K562 (cell line): ENCODE measurements around the gene ESRRB. TPM values are rescaled to one million over a fixed set of nuclear protein-coding genes. Genes with fewer than 3 reads are reported as not detected.

Experiments used
- ATAC-seq: fragments of 200-7000 bp; cut with Tn5 transposase; 3 replicates; pipeline ENCODE4 v1.9.1; 2020; ENCODE audit warnings: moderate library complexity
- BruUV-seq: library from RNA; stranded (reverse); fragments of 400-500 nt; replicated peaks from 2 replicates; lab custom pipeline; 2021; lab: Mats Ljungman, UMichigan
- CTCF ChIA-PET: fragments of 300-600 bp; formaldehyde crosslinking; extraction: SDS; loops from one replicate; lab custom pipeline; 2021; ENCODE audit warnings: low intra/inter-chr PET ratio; lab: Yijun Ruan, JAX
- POLR2A ChIA-PET: fragments of 300-600, 350-650 bp; sonication (Branson Sonifier 250); formaldehyde crosslinking; extraction: SDS; loops from one replicate; lab custom pipeline; 2021; ENCODE audit warnings: antibody characterized with exemption, inconsistent platforms; lab: Yijun Ruan, JAX
- DNase-seq, 4 experiments: peaks; one replicate each; pipeline versions ENCODE4 v3.0.0 to v3.0.0-alpha.2; 2011 to 2018; ENCODE audit warnings: low spot score in 3 of 4, mixed read lengths in 3 of 4; ENCODE audit errors: extremely low read depth in 1 of 4
- FAIRE-seq: peaks from 2 replicates; lab custom pipeline; 2011; peaks lifted over from hg19 to GRCh38; lab: Jason Lieb, UNC
- H2AFZ ChIP-seq: 2 replicates; pipeline ENCODE4 v1.6.0; 2011; ENCODE audit warnings: low read depth, low read length, control low read depth, inconsistent platforms
- H3K27ac ChIP-seq: fragments of 200-600 bp; 3 replicates; pipeline ENCODE4 v1.8.0; 2011; ENCODE audit warnings: low read depth, mild to moderate bottlenecking, control low read depth, inconsistent platforms, low read length, moderate library complexity, mixed read lengths; ENCODE audit errors: extremely low read depth
- H3K27me3 ChIP-seq, 2 experiments: fragments of 300-600 bp in 1 of 2; 2 replicates in 1 of 2; 3 replicates in 1 of 2; pipeline versions ENCODE4 v1.6.0 to v1.8.0; 2011; ENCODE audit warnings: inconsistent platforms in 2 of 2, low read length in 2 of 2, mild to moderate bottlenecking in 1 of 2, mixed read lengths in 1 of 2, moderate library complexity in 1 of 2; ENCODE audit not compliant: control insufficient read depth in 2 of 2, insufficient read depth in 2 of 2
- H3K36me3 ChIP-seq: fragments of 300-600 bp; 3 replicates; pipeline ENCODE4 v1.8.0; 2011; ENCODE audit warnings: mild to moderate bottlenecking, low read length, inconsistent platforms; ENCODE audit not compliant: control insufficient read depth, insufficient read depth
- H3K4me1 ChIP-seq, 2 experiments: fragments of 200-600 bp in 1 of 2; replicated peaks in 1 of 2; 2 replicates in 1 of 2; 3 replicates in 1 of 2; pipeline versions ENCODE4 v1.5.1 to v1.8.0; 2011; ENCODE audit warnings: inconsistent platforms in 2 of 2, low read length in 2 of 2, mild to moderate bottlenecking in 1 of 2, mixed read lengths in 1 of 2, moderate library complexity in 1 of 2; ENCODE audit not compliant: control insufficient read depth in 2 of 2, insufficient read depth in 2 of 2
- H3K4me2 ChIP-seq: 2 replicates; pipeline ENCODE4 v1.6.1; 2011; ENCODE audit warnings: low read length, control low read depth, inconsistent platforms, mixed read lengths; ENCODE audit not compliant: insufficient read depth
- H3K4me3 ChIP-seq: fragments of 200-600 bp; sonication (generic), shearing (Covaris generic); 2 replicates; pipeline ENCODE4 v1.5.1; 2016; ENCODE audit warnings: control low read depth, inconsistent platforms
- H3K79me2 ChIP-seq: fragments of 200-600 bp; 3 replicates; pipeline ENCODE4 v1.8.0; 2011; ENCODE audit warnings: low read length, inconsistent platforms; ENCODE audit not compliant: control insufficient read depth, insufficient read depth
- H3K9ac ChIP-seq, 2 experiments: 2 replicates each; pipeline versions ENCODE4 v1.6.0 to v1.6.1; 2011; ENCODE audit warnings: low read depth in 2 of 2, low read length in 2 of 2, control low read depth in 1 of 2, inconsistent platforms in 1 of 2, mild to moderate bottlenecking in 1 of 2, mixed read lengths in 1 of 2; ENCODE audit not compliant: insufficient read depth in 1 of 2
- H3K9me1 ChIP-seq: one replicate; pipeline ENCODE4 v1.6.0; 2011; ENCODE audit warnings: inconsistent platforms, mild to moderate bottlenecking, low read length, moderate library complexity; ENCODE audit not compliant: control insufficient read depth, insufficient read depth
- H3K9me3 ChIP-seq: replicated peaks from 2 replicates; pipeline ENCODE4 v1.5.1; 2011; ENCODE audit warnings: low read depth, low read length, inconsistent platforms; ENCODE audit not compliant: control insufficient read depth, insufficient read depth
- H4K20me1 ChIP-seq: replicated peaks from 2 replicates; pipeline ENCODE4 v1.6.1; 2011; ENCODE audit warnings: low read length, inconsistent platforms, mixed read lengths; ENCODE audit not compliant: control insufficient read depth, insufficient read depth
- CHD2 ChIP-seq: IDR thresholded peaks from 2 replicates; pipeline ENCODE4 v1.6.1; 2011; ENCODE audit warnings: low read depth, low read length
- CTCF ChIP-seq, 3 experiments: IDR thresholded peaks in 2 of 3; conservative IDR thresholded peaks in 1 of 3; 2 replicates each; pipeline ENCODE4 v1.5.1; 2011 to 2012; ENCODE audit warnings: low read length in 3 of 3, mild to moderate bottlenecking in 3 of 3, control low read depth in 2 of 3, improper control_type of control experiment in 1 of 3, inconsistent platforms in 1 of 3, low read depth in 1 of 3, mixed read lengths in 1 of 3, moderate library complexity in 1 of 3; ENCODE audit not compliant: insufficient read depth in 2 of 3
- GATA2 ChIP-seq: sonication (generic); formaldehyde crosslinking; IDR thresholded peaks from 2 replicates; pipeline ENCODE4 v1.4.0; 2020; ENCODE audit warnings: mild to moderate bottlenecking, missing genetic modification reagents
- HDGF ChIP-seq: fragments of 450-650 bp; IDR thresholded peaks from 2 replicates; pipeline ENCODE4 v1.6.1; 2016
- PCBP1 ChIP-seq: fragments of 200-400 bp; formaldehyde crosslinking; IDR thresholded peaks from 2 replicates; pipeline ENCODE4 v1.6.1; 2018; ENCODE audit warnings: mild to moderate bottlenecking, low read depth, low read length; ENCODE audit not compliant: poor library complexity, severe bottlenecking
- TEAD1 ChIP-seq, 2 experiments: fragments of 450-650 bp in 1 of 2; sonication (generic) in 1 of 2; formaldehyde crosslinking; IDR thresholded peaks; 2 replicates each; pipeline versions ENCODE4 v1.4.0 to v1.8.0; 2020 to 2022; ENCODE audit warnings: mild to moderate bottlenecking in 2 of 2, missing genetic modification reagents in 1 of 2
- ZNF232 ChIP-seq: sonication (generic); formaldehyde crosslinking; IDR thresholded peaks from 2 replicates; pipeline ENCODE4 v1.8.0; 2022; ENCODE audit warnings: mild to moderate bottlenecking, missing genetic modification reagents
- WGBS: fragments of 100-300 bp; shearing (Covaris generic); methylation state at CpG from one replicate; pipeline ENCODE4 v1.1.6; 2016; ENCODE audit warnings: low coverage, mixed read lengths; ENCODE audit not compliant: insufficient coverage; ENCODE audit errors: missing lambda C conversion rate; 5-methylcytosine and 5-hydroxymethylcytosine counted together
- in situ Hi-C: fragments of 300-500 bp; cut with MboI; formaldehyde crosslinking; loops from 4 replicates; pipeline ENCODE4 v1.15.0; 2018; ENCODE audit warnings: inconsistent platforms, mixed read lengths
- intact Hi-C: fragments of 100-400 bp; cut with micrococcal nuclease; formaldehyde crosslinking; loops from 2 replicates; pipeline ENCODE4 v1.14.2; 2022
- polyA plus RNA-seq, 8 experiments: library from polyadenylated mRNA; depleted of rRNA in 4 of 8; stranded (reverse) in 5 of 8; unstranded in 3 of 8; fragments of >200 nt; fragmentation: Nextera tagmentation in 2 of 8; fragmentation: Illumina TruSeq in 1 of 8; extraction: Ambion mirVana in 2 of 8; extraction: Trizol in 1 of 8; gene quantifications; 2 replicates each; pipeline versions ENCODE4 v1.2.1 to v1.2.3, GENCODE V29; 2011 to 2014; ENCODE audit warnings: inconsistent platforms in 1 of 8, missing spikeins in 1 of 8
- total RNA-seq, 7 experiments: library from RNA; depleted of rRNA in 6 of 7; stranded (reverse); fragments of >200 nt in 6 of 7; fragmentation: Illumina TruSeq in 2 of 7; extraction: Trizol in 2 of 7; gene quantifications; 2 replicates each; pipeline versions ENCODE4 v1.2.1 to v1.2.3, GENCODE V29; 2011 to 2021; ENCODE audit warnings: low replicate concordance in 1 of 7

Gene ESRRB
- total and polyA plus RNA-seq, 9 of the 15 experiments (the other 6 are each of a cell fraction or from before 2014, with no cell fraction given) = 3.2 to 24.7 (median 14.5) TPM

GRCh38 chr14:76339728-76340615, 36.0 kb upstream of the ESRRB start:
- in situ Hi-C loops = no loop called here
- no peak for DNase-seq
- ChIA-PET POLR2A (no interaction called here), CTCF (no interaction called here)
- no peaks in the 10 kb centered on the region for H3K9me3 ChIP-seq
- BruUV-seq = no TSS peak
- H3K9me1 ChIP-seq = no peaks in the 10 kb centered on the region
- H3K4me3 ChIP-seq = no peak overlapping the region
- TF ChIP-seq CTCF (IDR thresholded peaks at IDR 0.05 in 2 of 3, conservative IDR thresholded peaks at IDR 0.05 in 1 of 3; ENCODE audit: insufficient read depth in 2 of 3, low read depth in 1 of 3, low read length in 3 of 3) (no peak), HDGF (no peak), CHD2 (no peak), ZNF232 (CRISPR knock-in tag) (no peak), PCBP1 (no peak), TEAD1 (CRISPR knock-in tag; IDR thresholded peaks at IDR 0.05) (no peak), GATA2 (CRISPR knock-in tag) (no peak)
- peaks cover 0 to 4% of the 10 kb centered on the region in 2 experiments; a peak in 2 of 5 replicates for H3K4me1 ChIP-seq
- H3K27me3 ChIP-seq = no peaks in the 10 kb centered on the region
- FAIRE-seq = no peak
- no peak overlapping the region for H3K27ac ChIP-seq
- H3K4me2 ChIP-seq = no peak overlapping the region
- intact Hi-C loops = no loop called here
- H4K20me1 ChIP-seq = 0 out of 2 replicates have a peak, but pooled peaks cover 6% of the 10 kb centered on the region
- 0 out of 3 replicates have a peak, but pooled peaks cover 2% of the 10 kb centered on the region for H3K36me3 ChIP-seq
- no peaks in the 10 kb centered on the region for H3K79me2 ChIP-seq
- H3K9ac ChIP-seq = no peak overlapping the region
- no peak for ATAC-seq
- no peak overlapping the region for H2AFZ ChIP-seq
- 72% methylated on average over 20 of the region's 24 CpGs for WGBS
